ENCODE measurements around the gene SEPTIN5.

Gene SEPTIN5

DNA sequence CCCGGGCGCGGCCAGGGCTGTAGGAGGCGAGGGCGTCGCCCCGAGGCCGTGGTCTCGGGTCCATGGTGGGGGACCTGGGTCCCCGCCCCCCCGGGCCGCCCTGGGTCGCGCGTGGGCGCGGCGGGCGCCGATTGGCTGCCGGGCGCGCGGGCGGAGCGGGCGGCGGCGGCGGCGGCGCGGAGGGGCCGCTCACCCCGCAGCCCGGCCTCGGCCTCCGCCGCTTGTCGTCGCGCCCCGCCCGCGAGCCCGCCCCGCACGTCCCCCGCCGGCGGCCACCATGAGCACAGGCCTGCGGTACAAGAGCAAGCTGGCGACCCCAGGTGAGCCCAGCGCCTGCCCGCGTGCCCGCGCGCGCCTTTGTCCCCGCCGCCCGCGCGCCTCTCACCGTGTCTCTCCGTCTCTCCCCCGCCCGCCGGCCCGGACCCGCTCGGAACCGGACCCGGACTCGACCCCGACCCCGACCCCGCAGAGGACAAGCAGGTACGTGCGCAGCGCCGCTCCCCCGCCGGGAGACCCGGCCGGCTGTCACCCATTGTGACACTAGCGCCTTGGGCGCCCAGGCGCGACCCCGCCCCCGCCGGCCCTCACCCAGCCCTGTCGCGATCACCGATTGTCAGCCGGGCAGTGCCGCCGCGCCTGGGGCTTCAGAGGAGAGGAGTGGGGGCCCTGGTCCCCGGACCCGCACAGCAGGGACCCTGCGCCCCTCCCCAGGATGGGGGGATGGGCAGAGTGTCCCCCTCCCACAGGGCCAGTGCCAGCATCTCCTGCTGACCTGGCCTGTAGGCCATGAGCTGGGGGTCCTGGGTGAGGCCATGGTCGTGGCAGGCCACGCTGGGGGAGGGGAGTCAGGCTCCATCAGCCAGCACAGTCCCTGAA lies at the start of gene SEPTIN5:
TSS of gene SEPTIN5 (plus strand) at position 192 of the 876 bp plus-strand sequence. CDS start at position 278, 86 bp downstream.
- no peak for TF ChIP-seq GATA3 (IDR thresholded peaks at IDR 0.05; ENCODE audit: low read depth, low read length)
- TF ChIP-seq GATA2 (IDR thresholded peaks at IDR 0.05; ENCODE audit: low read depth, low read length), result no peak

GRCh38 chr22:19664951-19665783 lies 49.1 kb upstream of the SEPTIN5 start:
- TF ChIP-seq GATA3 (IDR thresholded peaks at IDR 0.05; ENCODE audit: low read depth, low read length), result no peak
- no peak for TF ChIP-seq GATA2 (IDR thresholded peaks at IDR 0.05; ENCODE audit: low read depth, low read length)

DNA sequence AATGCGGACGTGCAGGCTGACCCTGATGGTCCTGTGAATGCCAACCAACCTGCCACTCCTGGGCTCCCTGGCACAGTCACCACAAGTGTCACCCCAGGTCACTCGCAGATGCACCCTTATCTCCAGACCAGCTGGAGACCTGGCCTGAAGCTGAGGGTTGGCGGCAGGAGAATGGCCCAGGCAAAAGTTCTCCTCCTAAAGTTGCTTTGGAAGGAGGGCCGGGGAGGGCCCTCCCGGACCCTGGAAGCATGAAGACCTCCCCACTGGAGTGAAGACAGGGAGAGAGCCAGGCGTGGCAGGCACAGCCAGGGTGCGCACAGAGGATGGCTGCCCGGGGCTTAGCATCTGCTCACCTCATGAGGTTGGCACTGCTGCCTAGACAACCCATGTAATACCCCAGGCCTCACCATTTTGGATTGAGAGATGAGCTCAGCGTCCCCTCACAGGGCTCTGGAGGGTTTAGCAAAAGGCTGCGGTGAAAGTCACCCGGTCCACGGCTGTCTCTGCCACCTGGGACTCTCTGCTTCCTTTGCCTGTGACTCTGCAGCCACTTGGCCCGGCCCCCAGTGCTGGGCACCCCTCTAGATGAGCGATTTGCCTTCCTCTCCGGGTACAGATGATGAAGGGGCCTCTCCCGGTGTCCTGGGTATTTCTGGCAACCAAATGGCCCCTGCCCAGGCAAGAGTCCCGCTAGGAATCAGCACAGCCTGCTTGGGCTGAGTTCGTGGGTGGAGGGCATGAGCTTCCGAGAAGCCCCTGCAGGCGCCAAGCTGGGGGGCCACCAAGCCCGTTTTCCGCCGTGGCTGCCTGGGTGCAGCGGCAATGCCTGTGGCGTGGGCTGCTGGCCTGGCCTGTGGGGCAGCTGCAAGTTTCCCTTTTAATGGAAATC lies 48.3 kb upstream of the SEPTIN5 start:
- TF ChIP-seq GATA2 (IDR thresholded peaks at IDR 0.05; ENCODE audit: low read depth, low read length) (no peak), GATA3 (IDR thresholded peaks at IDR 0.05; ENCODE audit: low read depth, low read length) (no peak)

DNA sequence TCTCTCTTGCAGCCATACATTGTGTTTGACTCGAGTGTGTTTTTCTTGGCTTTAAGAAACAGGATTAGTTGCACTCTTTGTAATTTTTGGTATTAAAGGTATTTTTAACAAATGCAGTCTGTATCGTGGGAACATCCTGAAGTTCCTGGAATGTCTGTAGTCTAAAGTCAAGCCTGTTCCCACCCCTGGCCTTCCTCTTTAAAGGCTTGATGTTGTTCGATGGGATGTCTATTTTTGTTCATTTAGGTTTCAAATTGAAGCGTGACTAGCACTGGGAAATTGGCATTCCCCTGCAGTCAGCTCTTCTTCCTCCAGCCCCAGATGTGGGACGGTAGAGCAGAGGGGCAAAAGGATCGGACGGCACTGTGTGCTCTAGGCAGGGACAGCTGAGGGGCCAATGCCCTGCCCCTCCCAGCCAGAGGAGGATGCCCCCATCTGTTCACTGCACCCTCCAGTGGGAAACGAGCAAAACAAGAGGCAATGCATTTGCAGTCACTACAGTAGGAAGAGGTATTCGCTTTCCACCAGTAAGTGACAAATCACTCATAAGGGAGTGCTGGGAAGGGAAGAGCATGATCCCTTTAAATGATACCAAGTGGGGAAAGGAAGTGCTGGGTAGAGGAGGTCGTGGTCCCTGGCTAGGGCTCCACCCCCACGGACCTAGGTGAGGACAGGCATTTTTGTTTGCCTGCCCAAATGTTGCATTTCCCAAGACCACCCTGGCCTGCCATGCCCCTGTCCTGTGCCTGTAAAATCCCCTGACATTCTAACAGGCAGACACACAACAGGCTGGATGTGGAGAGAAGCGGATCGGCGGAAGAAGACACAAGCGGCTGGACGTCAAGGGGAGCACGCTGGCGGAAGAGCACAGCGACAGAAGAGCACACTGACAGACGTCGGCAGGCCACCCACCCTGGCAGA lies 47.4 kb upstream of the SEPTIN5 start:
- TF ChIP-seq GATA2 (IDR thresholded peaks at IDR 0.05; ENCODE audit: low read depth, low read length) (no peak), GATA3 (IDR thresholded peaks at IDR 0.05; ENCODE audit: low read depth, low read length) (no peak)

DNA sequence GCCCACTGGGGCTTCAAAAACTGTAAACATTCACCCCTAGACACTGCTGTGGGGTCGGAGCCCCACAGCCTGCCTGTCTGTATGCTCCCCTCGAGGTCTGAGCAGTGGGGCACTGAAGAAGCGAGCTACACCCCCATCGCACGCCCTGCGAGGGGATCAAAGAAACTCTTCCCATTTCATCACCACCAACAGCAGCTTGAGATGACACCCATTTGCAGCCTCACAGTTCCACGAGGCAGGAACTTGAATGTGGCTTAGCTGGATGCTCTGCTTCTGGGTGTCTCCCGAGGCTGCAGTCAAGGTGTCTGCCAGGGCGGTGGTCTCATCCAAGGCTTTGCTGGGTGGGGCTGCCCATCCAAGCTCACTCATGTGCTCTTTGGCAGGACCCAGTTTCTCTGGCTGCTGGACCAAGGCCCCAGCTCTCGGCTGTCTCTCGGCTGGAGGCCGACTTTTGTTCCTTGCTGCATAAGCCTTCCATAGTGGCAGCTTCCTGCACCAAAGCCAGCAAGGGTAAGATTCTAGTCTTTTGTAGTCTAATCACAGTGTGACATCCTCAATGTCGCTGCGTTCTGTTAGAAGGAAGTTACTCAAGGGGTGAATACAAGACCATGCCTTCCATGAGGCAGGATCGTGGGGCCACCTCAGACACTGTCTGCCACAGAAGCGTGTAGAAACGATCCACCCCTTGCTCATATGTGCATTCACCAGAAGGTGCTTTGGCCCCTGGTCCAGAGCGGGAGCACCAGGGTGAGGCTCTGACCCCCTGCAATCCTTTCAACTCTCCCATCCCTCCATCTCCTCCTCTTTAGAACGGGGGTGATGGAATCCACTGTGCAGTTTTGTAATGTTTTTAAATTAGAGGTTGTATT lies 46.2 kb upstream of the SEPTIN5 start:
- TF ChIP-seq GATA2 (IDR thresholded peaks at IDR 0.05; ENCODE audit: low read depth, low read length) (no peak), GATA3 (IDR thresholded peaks at IDR 0.05; ENCODE audit: low read depth, low read length) (no peak)

DNA sequence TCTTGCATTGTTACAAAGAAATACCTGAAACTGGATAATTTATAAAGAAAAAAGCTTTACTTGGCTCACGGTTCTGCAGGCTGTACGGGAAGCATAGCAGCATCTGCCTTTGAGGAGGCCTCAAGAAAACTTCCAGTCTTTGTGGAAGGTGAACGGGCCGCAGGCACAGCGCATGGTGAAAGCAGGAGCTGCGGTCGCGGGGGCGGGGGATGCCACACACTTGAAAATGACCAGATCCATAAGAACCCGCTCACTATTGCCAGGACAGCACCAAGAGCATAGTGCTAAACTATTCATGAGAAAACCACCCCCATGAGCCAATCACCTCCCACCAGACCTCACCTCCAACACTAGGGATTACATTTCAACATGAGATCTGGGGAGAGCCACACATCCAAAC lies 45.6 kb upstream of the SEPTIN5 start:
- TF ChIP-seq GATA3 (IDR thresholded peaks at IDR 0.05; ENCODE audit: low read depth, low read length) (no peak), GATA2 (IDR thresholded peaks at IDR 0.05; ENCODE audit: low read depth, low read length) (no peak)

GRCh38 chr22:19669570-19669969 lies 44.7 kb upstream of the SEPTIN5 start:
- TF ChIP-seq GATA3 (IDR thresholded peaks at IDR 0.05; ENCODE audit: low read depth, low read length), result no peak
- no peak for TF ChIP-seq GATA2 (IDR thresholded peaks at IDR 0.05; ENCODE audit: low read depth, low read length)

DNA sequence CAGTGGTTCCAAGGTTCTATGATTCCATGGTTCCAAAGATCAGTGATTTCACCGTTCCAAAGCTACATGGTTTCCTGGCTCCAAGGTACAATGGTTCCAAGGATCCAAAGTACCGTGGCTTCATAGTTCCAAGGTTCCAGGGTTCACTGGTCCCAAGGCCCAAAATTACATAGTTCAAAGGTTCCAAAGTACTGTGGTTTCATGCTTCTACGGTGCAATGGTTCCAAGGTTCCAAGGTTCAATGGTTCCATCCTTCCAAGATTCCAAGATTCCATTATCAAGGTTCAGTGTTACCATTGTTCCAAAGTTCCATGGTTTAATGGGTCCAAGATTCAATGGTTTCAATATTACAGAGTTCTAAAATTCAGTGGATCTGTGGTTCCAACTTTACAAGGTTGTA lies 43.0 kb upstream of the SEPTIN5 start:
- TF ChIP-seq GATA3 (IDR thresholded peaks at IDR 0.05; ENCODE audit: low read depth, low read length) (no peak), GATA2 (IDR thresholded peaks at IDR 0.05; ENCODE audit: low read depth, low read length) (no peak)

DNA sequence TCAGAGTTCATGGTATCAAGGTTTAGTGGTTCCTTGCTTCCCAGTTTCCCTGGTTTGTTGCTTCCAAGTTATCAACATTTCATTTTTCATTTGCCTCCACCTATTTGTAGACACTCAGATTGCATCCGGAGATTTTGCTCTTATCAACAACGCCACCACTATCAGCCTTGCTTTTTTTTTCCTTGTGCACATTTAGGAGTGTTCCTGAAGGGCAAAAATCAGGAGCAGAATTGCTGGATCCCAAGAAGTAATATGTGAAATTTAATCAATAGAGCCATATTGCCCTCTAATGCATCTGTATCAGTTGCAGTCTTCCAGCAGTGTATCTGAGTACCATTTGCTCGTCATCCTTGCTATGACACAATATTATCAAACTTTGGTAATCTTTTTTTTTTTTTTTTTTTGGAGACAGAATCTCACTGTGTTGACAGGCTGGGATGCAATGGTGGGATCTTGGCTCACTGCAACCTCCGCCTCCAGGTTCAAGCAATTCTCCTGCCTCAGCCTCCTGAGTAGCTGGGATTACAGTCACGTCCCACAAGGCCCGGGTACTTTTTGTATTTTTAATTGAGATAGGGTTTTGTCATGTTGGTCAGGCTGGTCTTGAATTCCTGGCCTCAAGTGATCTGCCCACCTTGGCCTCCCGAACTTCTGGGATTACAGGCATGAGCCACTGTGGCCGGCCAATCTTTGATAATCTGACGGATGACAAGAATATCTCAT lies 42.1 kb upstream of the SEPTIN5 start:
- TF ChIP-seq GATA2 (IDR thresholded peaks at IDR 0.05; ENCODE audit: low read depth, low read length) (no peak), GATA3 (IDR thresholded peaks at IDR 0.05; ENCODE audit: low read depth, low read length) (no peak)

GRCh38 chr22:19673660-19674059 lies 40.6 kb upstream of the SEPTIN5 start:
- TF ChIP-seq GATA2 (IDR thresholded peaks at IDR 0.05; ENCODE audit: low read depth, low read length) (no peak), GATA3 (IDR thresholded peaks at IDR 0.05; ENCODE audit: low read depth, low read length) (no peak)

Measured in SH-SY5Y (cell line).